HL-60/S4 (cell line): ENCODE results near the gene GSTO2.
"Not testable (repeated sequence)": the region's sequence is repeated elsewhere in the genome, so short reads cannot be mapped to it uniquely, and the experiment has no call there.

ENCODE experiments used
- in situ Hi-C: fragments of 300-500 bp; cut with MboI; formaldehyde crosslinking; loops from 2 replicates; pipeline ENCODE4 v1.14.3; 2022; ENCODE audit warnings: low sequenced_read_pairs

GSTO2 gene

GRCh38 chr10:104268713-104269645 lies at the start of gene GSTO2:
Gene GSTO2, plus strand, starts transcription at chr10:104269184. Its CDS starts 5,732 bp downstream, at chr10:104274916.
- in situ Hi-C loops = no loop called here

GRCh38 chr10:104220522-104220921 lies 48.5 kb upstream of the GSTO2 start:
- in situ Hi-C loops = loop anchor here (25.0 kb wide), 2 partner anchors 333 to 508 kb away; no protein-coding TSS in a partner anchor

- in situ Hi-C loops = loop anchor here (25.0 kb wide), 2 partner anchors 336 to 511 kb away; no protein-coding TSS in a partner anchor
These were observed 45.7 kb upstream of the GSTO2 start for GRCh38 chr10:104223304-104223703.

GRCh38 chr10:104230490-104230889 lies 38.5 kb upstream of the GSTO2 start:
- in situ Hi-C loops = no loop called here

- in situ Hi-C loops = no loop called here
These were observed 37.0 kb upstream of the GSTO2 start, which contains the start of gene CFAP43 for GRCh38 chr10:104231784-104232612. Gene CFAP43, minus strand, starts transcription at chr10:104232364. Its CDS starts 118 bp downstream, at chr10:104232246.

- in situ Hi-C loops = no loop called here
These were observed 36.3 kb upstream of the GSTO2 start for GRCh38 chr10:104232613-104233102.

GRCh38 chr10:104233817-104234216 lies 35.2 kb upstream of the GSTO2 start:
- in situ Hi-C loops = no loop called here

GRCh38 chr10:104234934-104235333 lies 34.0 kb upstream of the GSTO2 start:
- in situ Hi-C loops = no loop called here

GRCh38 chr10:104235801-104236200 lies 33.2 kb upstream of the GSTO2 start:
- in situ Hi-C loops = no loop called here

GRCh38 chr10:104240078-104240477 lies 28.9 kb upstream of the GSTO2 start:
- in situ Hi-C loops = no loop called here

GRCh38 chr10:104242545-104242944 lies 26.4 kb upstream of the GSTO2 start:
- in situ Hi-C loops = no loop called here

- in situ Hi-C loops = not testable (repeated sequence)
These were observed 26.0 kb upstream of the GSTO2 start for GRCh38 chr10:104243009-104243408.

- in situ Hi-C loops = no loop called here
These were observed 25.5 kb upstream of the GSTO2 start for GRCh38 chr10:104243512-104243911.

- in situ Hi-C loops = no loop called here
These were observed 23.8 kb upstream of the GSTO2 start for GRCh38 chr10:104245066-104245632.

GRCh38 chr10:104246976-104247375 lies 22.0 kb upstream of the GSTO2 start:
- in situ Hi-C loops = no loop called here

- in situ Hi-C loops = no loop called here
These were observed 21.4 kb upstream of the GSTO2 start for GRCh38 chr10:104247513-104248146.

GRCh38 chr10:104248931-104249330 lies 20.1 kb upstream of the GSTO2 start:
- in situ Hi-C loops = not testable (repeated sequence)

GRCh38 chr10:104250371-104250770 lies 18.6 kb upstream of the GSTO2 start:
- in situ Hi-C loops = no loop called here

GRCh38 chr10:104251443-104251842 lies 17.5 kb upstream of the GSTO2 start:
- in situ Hi-C loops = no loop called here

- in situ Hi-C loops = no loop called here
These were observed 16.6 kb upstream of the GSTO2 start for GRCh38 chr10:104252368-104252767.
